HG03066 (cell line): ENCODE measurements around the gene LMO2.
"Not testable (repeated sequence)": the region's sequence is repeated elsewhere in the genome, so short reads cannot be mapped to it uniquely, and the experiment has no call there.

Source experiments
- ATAC-seq: cut with Tn5 transposase; IDR thresholded peaks from one replicate; pipeline ENCODE4 v1.9.1; 2021; ENCODE audit warnings: low read depth; ENCODE audit not compliant: unreplicated experiment

LMO2 gene

GRCh38 chr11:33891714-33892327, at the start of gene LMO2:
Gene LMO2 (minus strand): TSS chr11:33892076. CDS start chr11:33869716, 22,360 bp downstream.
- ATAC-seq, result no peak

- ATAC-seq, result no peak
These were observed 48.6 kb upstream of the LMO2 start for GRCh38 chr11:33940538-33940815.

DNA sequence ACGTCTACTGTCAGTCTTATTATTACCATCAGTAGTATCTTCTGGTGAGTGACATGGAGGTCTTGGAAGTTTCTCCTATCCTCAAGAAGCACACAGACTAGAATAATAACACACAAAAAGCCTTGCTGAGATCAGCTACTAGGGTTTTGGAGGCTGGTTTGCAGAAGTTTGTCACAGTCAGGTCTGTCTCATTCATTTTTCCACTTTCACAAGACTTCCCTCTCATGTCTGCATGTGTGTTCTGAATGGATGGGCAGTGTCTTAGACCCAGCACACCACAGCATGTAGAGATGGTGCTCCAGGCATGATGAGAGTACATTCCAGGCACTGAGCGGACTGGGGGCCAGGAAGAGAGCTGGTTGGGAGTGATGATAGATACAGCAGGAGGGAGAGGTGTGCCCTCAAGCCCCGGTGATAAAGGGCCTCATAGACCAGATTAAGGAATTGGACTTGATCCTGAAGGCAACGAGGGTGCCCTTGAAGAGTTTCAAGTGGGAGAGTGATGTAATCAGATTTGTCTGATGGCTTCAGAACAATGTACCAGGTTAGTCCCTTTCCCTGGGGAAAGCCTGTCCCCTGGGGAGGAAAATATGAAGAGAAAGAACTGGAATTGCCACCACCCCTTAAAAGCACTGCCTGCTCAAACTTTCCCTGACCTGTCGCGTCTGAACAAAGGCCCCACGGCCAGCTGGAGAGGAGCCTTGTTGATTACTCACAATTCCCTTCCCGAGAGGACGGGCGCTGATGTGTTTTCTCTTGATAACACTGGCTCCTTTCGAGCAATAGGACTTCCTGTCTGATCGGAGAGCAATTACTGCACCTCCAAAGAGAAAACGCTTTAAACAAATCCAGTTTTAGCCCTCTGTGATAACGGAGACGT, 45.1 kb upstream of the LMO2 start:
- ATAC-seq, result no peak

DNA sequence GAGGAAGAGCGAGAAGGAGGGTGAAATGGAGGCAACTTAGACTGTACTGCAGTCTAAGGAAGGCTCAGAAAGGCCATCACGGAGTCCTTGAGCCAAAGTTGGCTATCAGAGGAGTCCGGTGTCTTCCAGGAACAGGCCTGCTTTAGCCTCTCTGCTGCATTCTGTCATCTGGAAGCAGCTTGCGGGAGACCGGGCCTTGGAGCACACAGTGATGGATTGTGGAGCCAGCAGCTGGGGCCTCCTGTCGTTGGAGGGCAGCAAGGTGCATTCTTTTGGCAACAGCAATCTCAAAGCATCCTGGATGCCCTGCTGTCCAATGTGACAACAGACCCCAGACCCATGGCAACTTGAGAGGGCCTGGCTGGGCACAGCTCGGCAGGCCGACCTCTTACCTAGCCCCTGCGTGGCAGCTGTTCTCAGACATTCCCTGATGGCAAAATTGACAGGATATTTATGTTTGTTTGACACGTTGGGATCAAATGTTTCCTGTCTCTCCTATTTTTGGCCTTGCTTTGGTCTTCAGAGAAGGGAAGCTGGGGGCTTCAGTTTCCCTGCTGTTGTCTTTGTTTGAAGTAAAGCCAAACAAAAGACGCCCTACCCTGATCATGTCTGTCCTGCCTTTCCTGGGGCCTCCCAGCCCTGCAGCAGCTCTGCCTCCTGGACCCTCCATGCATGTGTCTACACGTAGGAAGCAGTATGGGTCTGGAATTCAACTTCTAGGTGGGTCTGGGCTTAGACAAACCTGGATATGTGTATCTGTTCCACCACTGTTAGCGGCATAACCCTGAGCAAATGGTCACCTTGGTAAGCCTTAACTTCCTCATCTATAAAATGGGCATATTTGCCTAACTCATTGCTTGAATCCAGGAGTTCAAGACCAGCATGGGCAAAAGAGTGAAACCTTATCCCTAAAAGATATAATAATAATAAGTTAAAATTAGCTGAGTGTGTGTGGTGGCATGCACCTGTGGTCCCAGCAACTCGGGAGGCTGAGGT, 43.9 kb upstream of the LMO2 start:
- no peak for ATAC-seq

- ATAC-seq, result no peak
These were observed 43.1 kb upstream of the LMO2 start for GRCh38 chr11:33935005-33935404.

DNA sequence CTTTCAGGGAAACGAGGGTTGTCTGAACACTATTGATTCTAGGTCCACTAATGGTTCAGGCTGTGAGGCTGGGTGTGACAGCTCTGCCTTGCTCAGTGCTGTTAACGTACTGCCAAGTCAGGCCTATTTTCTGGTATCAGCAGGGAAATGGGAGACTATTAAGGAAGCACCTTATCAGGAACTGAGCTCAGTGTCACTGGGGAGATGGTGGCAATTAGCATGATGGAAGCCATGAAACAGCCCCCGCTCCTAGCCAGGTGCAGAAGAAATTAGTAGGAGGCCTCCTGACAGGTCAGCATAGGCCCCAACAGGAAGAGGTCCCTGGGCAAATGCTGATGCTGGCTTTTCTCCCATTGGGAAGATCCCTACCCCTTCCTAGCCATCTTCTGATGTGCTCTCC, 42.6 kb upstream of the LMO2 start:
- no peak for ATAC-seq

GRCh38 chr11:33933602-33934001, 41.7 kb upstream of the LMO2 start:
- ATAC-seq, result no peak

DNA sequence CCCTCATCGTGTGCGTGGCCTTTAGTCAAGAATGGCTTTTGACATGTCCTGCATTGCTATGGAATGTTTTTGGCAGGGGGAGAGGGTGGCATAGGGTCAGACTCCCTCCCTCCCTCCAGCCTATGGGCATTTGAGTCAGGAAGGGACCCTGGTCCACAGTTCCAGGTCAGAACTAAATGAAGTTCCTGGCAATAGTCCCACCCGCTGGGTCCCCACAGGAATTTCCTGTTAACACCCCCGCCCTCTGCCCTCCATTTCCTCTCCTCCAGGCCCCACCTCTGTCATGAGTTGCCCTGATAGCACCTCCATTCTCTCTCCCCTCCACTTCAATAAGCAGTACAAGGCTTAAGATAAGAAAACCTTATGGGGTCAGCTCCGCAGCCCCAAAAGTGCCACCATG, 40.8 kb upstream of the LMO2 start:
- no peak for ATAC-seq

DNA sequence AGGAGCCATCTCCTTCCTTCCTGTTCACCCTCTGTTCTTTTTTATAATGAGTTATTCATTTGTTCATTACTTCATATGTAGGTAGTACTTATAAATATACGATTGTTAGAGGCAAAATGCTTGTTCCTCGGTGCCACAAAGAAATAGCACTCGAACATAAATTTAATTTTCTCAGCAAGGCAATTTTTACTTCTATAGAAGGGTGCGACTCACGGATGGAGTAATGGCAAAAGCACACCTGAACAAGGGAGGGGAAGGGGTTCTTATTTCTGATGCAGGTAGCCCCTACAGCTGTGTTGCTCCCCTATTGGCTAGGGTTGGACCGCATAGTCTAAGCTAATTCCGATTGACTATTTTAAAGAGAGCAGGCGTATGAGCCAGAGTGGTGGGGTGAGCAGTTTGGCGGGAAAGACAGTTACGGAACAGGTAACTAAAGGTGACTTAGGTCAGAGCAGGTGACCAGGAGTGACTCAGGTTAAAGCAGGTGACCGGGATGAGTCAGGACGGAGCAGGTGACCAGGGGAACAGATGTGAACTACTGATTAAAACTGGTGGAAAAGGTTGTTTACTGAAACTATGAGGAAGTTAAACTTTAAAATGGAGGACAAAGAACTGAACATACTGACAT, 40.0 kb upstream of the LMO2 start:
- not testable (repeated sequence) for ATAC-seq

DNA sequence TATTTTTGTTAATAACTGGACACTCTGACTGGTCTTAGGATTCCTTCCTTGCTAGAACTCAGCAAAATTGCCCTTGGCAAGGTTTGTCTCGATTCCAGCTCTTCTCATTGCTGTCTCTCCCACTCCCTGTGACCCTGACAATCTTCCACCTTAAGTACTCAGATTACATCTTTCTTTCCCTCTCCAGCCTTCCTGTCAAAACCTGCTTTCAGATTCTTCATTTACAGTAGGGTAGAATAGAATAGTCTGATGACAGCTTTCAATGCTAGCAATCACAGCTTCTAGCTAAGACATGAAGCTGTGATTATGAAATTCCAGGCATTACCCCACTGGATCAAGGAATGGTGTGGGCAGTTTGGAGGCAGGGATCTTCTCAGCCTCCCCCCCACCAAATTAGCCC, 39.2 kb upstream of the LMO2 start:
- ATAC-seq, result no peak

DNA sequence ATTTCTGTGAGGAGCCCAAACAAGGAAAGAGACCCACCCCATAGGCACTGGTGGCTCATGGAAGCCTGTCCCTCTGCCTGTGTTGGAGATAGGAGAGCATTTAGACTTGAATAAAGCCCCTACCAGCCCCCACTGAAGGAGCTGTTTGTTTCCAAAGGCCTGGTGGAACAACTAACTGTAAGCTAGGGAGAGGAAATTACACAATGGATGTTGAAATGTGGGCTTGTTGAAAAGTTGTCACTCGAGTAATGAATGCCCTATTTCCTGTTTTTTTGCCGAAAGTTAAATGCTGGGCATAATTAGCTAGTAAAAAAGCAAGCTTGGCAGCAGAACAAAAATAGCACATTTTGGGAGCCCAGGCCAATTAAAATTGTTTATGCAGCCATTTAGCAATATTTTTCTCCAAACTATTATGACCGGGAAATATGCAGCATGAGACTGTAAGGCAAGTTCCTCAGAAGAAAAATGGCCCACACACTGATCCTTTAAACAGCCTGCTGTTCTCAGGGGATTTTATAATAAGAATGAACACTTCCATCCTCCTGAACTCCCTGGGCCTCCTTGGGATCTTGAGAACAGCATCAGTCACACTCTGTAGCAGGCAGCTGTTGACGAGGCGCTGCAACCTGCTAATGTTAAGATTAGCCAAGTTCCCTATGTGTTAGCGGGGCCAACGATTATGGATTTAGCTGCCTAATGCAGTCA, 38.6 kb upstream of the LMO2 start:
- no peak for ATAC-seq

DNA sequence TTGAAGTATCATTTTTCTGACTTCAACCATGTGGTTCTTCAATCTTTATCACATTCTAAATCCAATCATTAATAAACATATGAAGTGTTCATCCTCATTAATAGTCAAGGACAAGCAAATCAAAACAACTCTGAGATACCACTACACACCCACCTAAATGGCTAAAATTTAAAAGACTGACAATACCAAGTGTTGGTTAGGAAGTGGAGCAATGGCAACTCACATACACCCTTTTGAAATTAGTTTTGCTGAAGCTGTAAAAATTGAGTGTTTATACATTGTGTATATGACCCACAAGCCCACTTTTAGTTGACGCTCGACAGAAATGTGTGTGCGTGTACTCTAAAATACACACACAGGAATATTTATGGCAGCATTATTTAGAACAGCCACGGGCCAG, 36.7 kb upstream of the LMO2 start:
- no peak for ATAC-seq

DNA sequence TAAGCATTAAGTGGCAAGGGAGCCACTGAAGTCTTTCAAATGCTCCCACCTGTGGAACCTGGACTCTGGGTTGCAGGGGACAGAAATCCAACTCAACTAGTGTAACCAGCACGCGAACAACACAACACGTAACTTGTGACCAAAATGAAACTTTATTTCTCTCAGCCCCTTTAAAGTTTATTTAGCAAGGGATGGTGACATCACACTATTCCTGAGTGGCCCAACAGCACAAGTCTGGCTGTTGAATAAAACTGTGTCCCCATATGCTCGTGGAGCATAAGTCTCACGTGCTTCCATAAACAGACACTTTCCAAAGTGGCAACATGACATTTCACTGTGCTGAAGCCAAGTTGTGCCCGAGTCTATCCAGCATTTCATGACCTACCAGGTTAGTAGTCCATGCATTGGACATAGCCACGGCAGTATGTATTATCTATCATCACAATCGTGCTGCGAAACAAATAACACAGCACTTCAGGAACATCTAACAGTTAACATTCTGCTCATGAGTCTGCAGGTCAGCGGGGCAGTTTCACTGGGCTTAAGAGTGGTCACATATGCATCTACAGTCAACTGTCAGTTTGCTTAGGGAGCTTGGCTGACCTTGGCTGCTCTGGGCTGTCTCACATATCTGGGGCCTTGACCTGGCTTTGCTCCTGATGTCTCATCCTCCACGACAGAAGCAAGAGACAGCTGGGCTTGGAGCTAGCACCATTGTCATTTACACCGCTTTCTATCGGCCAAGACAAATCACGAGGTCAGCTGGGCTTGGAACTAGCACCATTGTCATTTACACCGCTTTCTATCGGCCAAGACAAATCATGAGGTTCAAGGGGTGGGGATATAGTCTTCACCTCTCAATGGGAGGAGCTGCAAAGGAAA, 35.0 kb upstream of the LMO2 start:
- ATAC-seq, result no peak

GRCh38 chr11:33924341-33924740, 32.5 kb upstream of the LMO2 start:
- no peak for ATAC-seq

GRCh38 chr11:33923626-33924025, 31.8 kb upstream of the LMO2 start:
- ATAC-seq, result no peak

DNA sequence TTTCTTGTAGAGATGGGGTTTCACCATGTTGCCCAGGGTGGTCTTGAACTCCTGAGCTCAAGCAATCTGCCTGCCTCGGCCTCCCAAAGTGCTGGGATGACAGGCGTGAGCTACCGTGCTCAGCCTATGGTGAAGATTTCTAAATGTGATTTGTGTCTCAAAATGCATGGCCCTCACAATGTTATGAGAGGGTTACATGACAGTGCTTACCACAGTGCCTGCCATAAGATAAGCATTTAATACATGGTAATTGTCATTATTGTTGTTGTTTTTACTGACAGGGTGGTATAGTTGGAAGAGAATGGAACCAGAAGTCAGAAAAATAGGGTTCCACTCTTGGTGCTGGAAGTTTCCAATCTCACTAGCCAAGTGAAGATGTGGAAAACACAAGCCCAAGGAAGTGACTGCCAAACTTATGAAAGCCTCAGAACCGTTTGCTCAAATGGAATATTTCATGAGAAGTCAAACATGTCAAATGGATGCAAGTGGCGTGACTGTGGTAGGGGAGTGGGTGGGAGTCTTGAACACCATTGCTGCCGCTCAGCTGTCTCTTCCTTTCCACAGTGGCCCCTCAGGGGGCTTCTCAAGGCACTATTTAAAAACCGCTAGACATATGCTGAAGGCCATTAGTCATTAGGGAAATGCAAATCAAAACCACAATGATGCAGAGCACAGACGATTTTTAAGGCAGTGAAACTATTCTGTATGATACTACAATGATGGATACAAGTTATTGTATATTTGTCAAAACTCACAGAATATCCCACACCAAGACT, 29.1 kb upstream of the LMO2 start:
- peak; percentile 93 for ATAC-seq

- ATAC-seq, result no peak
These were observed 27.8 kb upstream of the LMO2 start for GRCh38 chr11:33919645-33920044.

DNA sequence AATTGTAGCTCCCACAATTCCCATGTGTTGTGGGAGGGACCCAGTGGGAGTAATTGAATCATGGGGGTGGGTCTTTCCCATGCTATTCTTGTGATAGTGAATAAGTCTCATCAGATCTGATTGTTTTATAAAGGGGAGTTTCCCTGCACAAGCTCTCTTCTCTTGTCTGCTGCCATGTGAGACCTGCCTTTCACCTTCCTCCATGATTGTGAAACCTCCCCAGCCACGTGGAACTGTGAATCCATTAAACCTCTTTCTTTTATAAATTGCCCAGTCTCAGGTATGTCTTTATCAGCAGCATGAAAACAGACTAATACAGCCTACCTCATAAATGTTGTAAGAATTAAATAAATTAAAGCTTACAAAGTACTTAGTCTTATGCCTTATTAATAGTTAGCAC, 25.5 kb upstream of the LMO2 start:
- ATAC-seq, result not testable (repeated sequence)
